ENCODE data around the gene NSUN2.

GRCh38 chr5:6681682-6682081 is 48.8 kb upstream of the NSUN2 start:
- TF ChIP-seq CTCF (IDR thresholded peaks at IDR 0.05; ENCODE audit: low read depth, low read length, poor library complexity, severe bottlenecking), result no peak
- TF ChIP-seq EZH2phosphoT487 (IDR thresholded peaks at IDR 0.05; ENCODE audit: borderline replicate concordance, low read length), result no peak

Data from DOHH2 (cell line).